Activated CD4-positive, alpha-beta memory T cell treated with anti-CD3 and anti-CD28 coated beads, Interleukin-2, amount 10 ng/mL, durations not matched to agents 7 days and 5 days (primary cell): ENCODE data around the gene NCKAP5. TPM values are rescaled to one million over a fixed set of nuclear protein-coding genes. Genes with fewer than 3 reads are reported as not detected.

Experiments used
- CTCF ChIA-PET: fragments of 350-600 bp; sonication (Branson Sonifier 250); formaldehyde crosslinking; loops from one replicate; lab custom pipeline; 2021; ENCODE audit warnings: antibody characterized with exemption, inconsistent platforms; lab: Charles Lee
- POLR2A ChIA-PET: fragments of 350-600 bp; sonication (Branson Sonifier 250); formaldehyde crosslinking; loops from one replicate; lab custom pipeline; 2021; ENCODE audit warnings: antibody characterized with exemption; lab: Charles Lee
- DNase-seq: peaks from one replicate; pipeline ENCODE4 v3.0.0-alpha.2; 2020
- H3K27ac Mint-ChIP-seq: one replicate; pipeline ENCODE4 v1.8.0; 2021; ENCODE audit warnings: mild to moderate bottlenecking, mixed read lengths
- H3K27me3 Mint-ChIP-seq: one replicate; pipeline ENCODE4 v1.8.0; 2021; ENCODE audit warnings: mixed read lengths
- H3K36me3 Mint-ChIP-seq: one replicate; pipeline ENCODE4 v1.8.0; 2021; ENCODE audit warnings: low read depth, mixed read lengths
- H3K4me1 Mint-ChIP-seq: one replicate; pipeline ENCODE4 v1.8.0; 2021; ENCODE audit warnings: mixed read lengths
- H3K4me3 Mint-ChIP-seq: one replicate; pipeline ENCODE4 v1.8.0; 2021; ENCODE audit warnings: mild to moderate bottlenecking, mixed read lengths
- H3K9me3 Mint-ChIP-seq: one replicate; pipeline ENCODE4 v1.8.0; 2021; ENCODE audit warnings: mixed read lengths
- total RNA-seq, 2 experiments: library from RNA; stranded (reverse); gene quantifications; one replicate each; pipeline ENCODE4 v1.2.3, GENCODE V29; 2021

The NCKAP5 gene
- total RNA-seq, 2 experiments from 2014 or later = not detected

DNA sequence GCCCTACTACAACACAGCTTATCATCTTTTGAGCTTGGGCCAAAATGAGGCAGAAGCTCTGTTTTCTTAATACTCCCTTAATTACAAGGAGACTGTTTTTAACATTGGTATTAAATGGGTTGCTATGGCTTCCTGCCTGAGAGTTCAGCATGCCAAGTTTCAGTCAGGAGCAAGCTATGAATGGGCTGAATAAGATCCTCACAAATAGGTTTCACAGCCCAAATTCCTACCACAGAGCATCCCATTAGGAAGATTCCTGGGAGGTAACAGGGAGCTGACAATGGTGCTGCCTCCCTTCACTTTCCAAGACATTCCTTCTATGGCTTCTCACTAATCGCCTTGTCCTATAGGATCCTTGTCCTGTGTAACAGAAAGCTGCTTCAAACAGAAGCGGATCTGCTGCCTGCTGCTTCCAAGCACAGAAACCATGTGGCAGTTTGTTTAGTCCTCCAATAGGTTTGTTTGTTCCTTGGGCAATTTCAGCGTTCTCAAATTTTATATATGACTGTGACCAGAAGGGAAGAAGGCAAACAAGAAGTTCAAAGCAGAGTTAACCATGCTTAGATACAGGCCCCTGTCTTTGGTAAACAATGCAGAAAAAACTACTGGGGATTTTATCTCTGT, 70.9 kb downstream of the NCKAP5 start:
- DNase-seq = no peak
- H3K27me3 Mint-ChIP-seq = no peaks in the 10 kb centered on the region
- no peak overlapping the region for H3K4me3 Mint-ChIP-seq
- no peaks in the 10 kb centered on the region for H3K36me3 Mint-ChIP-seq
- H3K27ac Mint-ChIP-seq = no peak overlapping the region
- ChIA-PET CTCF (no interaction called here), POLR2A (no interaction called here)
- H3K9me3 Mint-ChIP-seq = peaks cover 2% of the 10 kb centered on the region
- no peaks in the 10 kb centered on the region for H3K4me1 Mint-ChIP-seq

GRCh38 chr2:133496501-133497269, 71.6 kb downstream of the NCKAP5 start:
- Mint-ChIP-seq H3K9me3 (peaks cover 2% of the 10 kb centered on the region), H3K27me3 (no peaks in the 10 kb centered on the region), H3K4me3 (no peak overlapping the region), H3K27ac (no peak overlapping the region), H3K36me3 (no peaks in the 10 kb centered on the region), H3K4me1 (no peaks in the 10 kb centered on the region)
- ChIA-PET CTCF (no interaction called here), POLR2A (no interaction called here)
- DNase-seq = no peak

- POLR2A ChIA-PET = no interaction called here
- no peak overlapping the region for H3K4me3 Mint-ChIP-seq
- CTCF ChIA-PET = no interaction called here
- no peak overlapping the region for H3K27ac Mint-ChIP-seq
- H3K36me3 Mint-ChIP-seq = no peaks in the 10 kb centered on the region
- H3K27me3 Mint-ChIP-seq = no peaks in the 10 kb centered on the region
- H3K4me1 Mint-ChIP-seq = no peaks in the 10 kb centered on the region
- no peak for DNase-seq
- H3K9me3 Mint-ChIP-seq = peaks cover 2% of the 10 kb centered on the region
These were observed 73.0 kb downstream of the NCKAP5 start for GRCh38 chr2:133495226-133495625.

- DNase-seq = no peak
- ChIA-PET POLR2A (no interaction called here), CTCF (no interaction called here)
- no peaks in the 10 kb centered on the region for H3K36me3 Mint-ChIP-seq
- H3K27ac Mint-ChIP-seq = no peak overlapping the region
- H3K4me1 Mint-ChIP-seq = no peaks in the 10 kb centered on the region
- H3K4me3 Mint-ChIP-seq = no peak overlapping the region
- H3K27me3 Mint-ChIP-seq = no peaks in the 10 kb centered on the region
- peaks cover 2% of the 10 kb centered on the region for H3K9me3 Mint-ChIP-seq
These were observed 75.4 kb downstream of the NCKAP5 start for GRCh38 chr2:133492719-133493380.

GRCh38 chr2:133490411-133490980, 77.8 kb downstream of the NCKAP5 start:
- no peaks in the 10 kb centered on the region for H3K36me3 Mint-ChIP-seq
- H3K27ac Mint-ChIP-seq = no peak overlapping the region
- ChIA-PET POLR2A (no interaction called here), CTCF (no interaction called here)
- H3K4me1 Mint-ChIP-seq = no peaks in the 10 kb centered on the region
- no peak for DNase-seq
- H3K9me3 Mint-ChIP-seq = peaks cover 2% of the 10 kb centered on the region
- H3K27me3 Mint-ChIP-seq = no peaks in the 10 kb centered on the region
- H3K4me3 Mint-ChIP-seq = no peak overlapping the region

GRCh38 chr2:133489641-133490410, 78.4 kb downstream of the NCKAP5 start:
- POLR2A ChIA-PET = no interaction called here
- Mint-ChIP-seq H3K4me1 (no peaks in the 10 kb centered on the region), H3K36me3 (no peaks in the 10 kb centered on the region)

GRCh38 chr2:133489146-133489545, 79.1 kb downstream of the NCKAP5 start:
- H3K9me3 Mint-ChIP-seq = peaks cover 2% of the 10 kb centered on the region
- H3K36me3 Mint-ChIP-seq = no peaks in the 10 kb centered on the region
- H3K27me3 Mint-ChIP-seq = no peaks in the 10 kb centered on the region
- no peak overlapping the region for H3K4me3 Mint-ChIP-seq
- no peaks in the 10 kb centered on the region for H3K4me1 Mint-ChIP-seq
- no peak for DNase-seq
- POLR2A ChIA-PET = no interaction called here
- CTCF ChIA-PET = no interaction called here
- H3K27ac Mint-ChIP-seq = no peak overlapping the region

More at GRCh38 chr2:133489641-133490410, 78.4 kb downstream of the NCKAP5 start:
- H3K9me3 Mint-ChIP-seq = peaks cover 2% of the 10 kb centered on the region
- no peak for DNase-seq
- H3K27ac Mint-ChIP-seq = no peak overlapping the region
- H3K4me3 Mint-ChIP-seq = no peak overlapping the region
- CTCF ChIA-PET = no interaction called here
- no peaks in the 10 kb centered on the region for H3K27me3 Mint-ChIP-seq

GRCh38 chr2:133486771-133487191, 81.5 kb downstream of the NCKAP5 start:
- Mint-ChIP-seq H3K36me3 (no peaks in the 10 kb centered on the region), H3K4me1 (no peaks in the 10 kb centered on the region), H3K9me3 (no peaks in the 10 kb centered on the region), H3K27ac (no peak overlapping the region), H3K4me3 (no peak overlapping the region), H3K27me3 (no peaks in the 10 kb centered on the region)
- CTCF ChIA-PET = no interaction called here
- POLR2A ChIA-PET = no interaction called here
- DNase-seq = no peak

GRCh38 chr2:133485868-133486267, 82.4 kb downstream of the NCKAP5 start:
- H3K36me3 Mint-ChIP-seq = no peaks in the 10 kb centered on the region

GRCh38 chr2:133484784-133485183, 83.5 kb downstream of the NCKAP5 start:
- Mint-ChIP-seq H3K27me3 (no peaks in the 10 kb centered on the region), H3K27ac (no peak overlapping the region), H3K4me1 (no peaks in the 10 kb centered on the region), H3K4me3 (no peak overlapping the region), H3K36me3 (no peaks in the 10 kb centered on the region), H3K9me3 (no peaks in the 10 kb centered on the region)
- POLR2A ChIA-PET = no interaction called here
- CTCF ChIA-PET = no interaction called here
- DNase-seq = no peak

More at GRCh38 chr2:133485868-133486267, 82.4 kb downstream of the NCKAP5 start:
- Mint-ChIP-seq H3K4me3 (no peak overlapping the region), H3K9me3 (no peaks in the 10 kb centered on the region), H3K4me1 (no peaks in the 10 kb centered on the region), H3K27me3 (no peaks in the 10 kb centered on the region), H3K27ac (no peak overlapping the region)
- no peak for DNase-seq
- CTCF ChIA-PET = no interaction called here
- POLR2A ChIA-PET = no interaction called here

DNA sequence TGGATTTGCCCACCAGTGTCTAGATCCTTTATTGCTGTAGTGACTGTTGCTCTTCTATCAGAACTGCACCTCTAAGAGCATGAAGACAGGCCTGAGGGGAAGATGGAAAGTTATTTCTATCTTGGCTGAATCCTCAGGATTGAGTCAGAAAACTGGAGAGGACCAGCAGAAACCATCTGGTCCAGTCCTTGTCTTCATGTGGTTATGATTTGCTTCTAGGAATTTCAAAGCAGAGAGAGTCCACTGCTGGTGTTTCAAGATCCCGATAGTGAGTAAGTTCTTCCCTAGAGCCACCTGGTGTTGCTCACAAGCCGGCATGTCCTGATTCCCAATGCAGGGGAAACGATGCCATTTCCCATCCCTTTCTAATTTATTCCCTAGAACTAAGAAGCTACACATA, 84.2 kb downstream of the NCKAP5 start:
- no peak overlapping the region for H3K4me3 Mint-ChIP-seq
- ChIA-PET POLR2A (no interaction called here), CTCF (interaction anchor here (0.7 kb wide), 1 partner anchor 464 kb away, joined by 3 read pairs; no protein-coding TSS in a partner anchor)
- H3K27me3 Mint-ChIP-seq = no peaks in the 10 kb centered on the region
- no peaks in the 10 kb centered on the region for H3K9me3 Mint-ChIP-seq
- no peaks in the 10 kb centered on the region for H3K4me1 Mint-ChIP-seq
- no peak for DNase-seq
- no peak overlapping the region for H3K27ac Mint-ChIP-seq
- H3K36me3 Mint-ChIP-seq = no peaks in the 10 kb centered on the region

GRCh38 chr2:133483181-133483580, 85.1 kb downstream of the NCKAP5 start:
- no peak for DNase-seq
- Mint-ChIP-seq H3K36me3 (no peaks in the 10 kb centered on the region), H3K4me1 (no peaks in the 10 kb centered on the region), H3K27ac (no peak overlapping the region), H3K4me3 (no peak overlapping the region), H3K9me3 (no peaks in the 10 kb centered on the region), H3K27me3 (no peaks in the 10 kb centered on the region)
- POLR2A ChIA-PET = no interaction called here
- CTCF ChIA-PET = interaction anchor here (0.7 kb wide), 1 partner anchor 463 kb away, joined by 3 read pairs; no protein-coding TSS in a partner anchor
